Keratinocyte (primary cell): ENCODE results near the gene ZSCAN25.
"Not testable (repeated sequence)": the region's sequence is repeated elsewhere in the genome, so short reads cannot be mapped to it uniquely, and the experiment has no call there.

Experiments used
- EZH2 ChIP-seq: IDR thresholded peaks from one replicate; pipeline ENCODE4 v1.6.1; 2012; ENCODE audit warnings: inconsistent platforms, mild to moderate bottlenecking, low read length, moderate library complexity
- TF ChIP-seq, protein P1 (sequence below), 3 experiments: IDR thresholded peaks in 1 of 3; conservative IDR thresholded peaks in 1 of 3; optimal IDR thresholded peaks in 1 of 3; 2 replicates in 2 of 3; 3 replicates in 1 of 3; pipeline versions ENCODE3 to v1.5.1; 2011; ENCODE audit warnings: low read length in 3 of 3, mild to moderate bottlenecking in 3 of 3, moderate library complexity in 2 of 3, control low read depth in 1 of 3, inconsistent platforms in 1 of 3; ENCODE audit not compliant: insufficient read depth in 2 of 3; ENCODE audit errors: extremely low read depth in 1 of 3

GRCh38 chr7:99580778-99581332 is 35.9 kb upstream of the ZSCAN25 start:
- TF ChIP-seq, protein P1, sequence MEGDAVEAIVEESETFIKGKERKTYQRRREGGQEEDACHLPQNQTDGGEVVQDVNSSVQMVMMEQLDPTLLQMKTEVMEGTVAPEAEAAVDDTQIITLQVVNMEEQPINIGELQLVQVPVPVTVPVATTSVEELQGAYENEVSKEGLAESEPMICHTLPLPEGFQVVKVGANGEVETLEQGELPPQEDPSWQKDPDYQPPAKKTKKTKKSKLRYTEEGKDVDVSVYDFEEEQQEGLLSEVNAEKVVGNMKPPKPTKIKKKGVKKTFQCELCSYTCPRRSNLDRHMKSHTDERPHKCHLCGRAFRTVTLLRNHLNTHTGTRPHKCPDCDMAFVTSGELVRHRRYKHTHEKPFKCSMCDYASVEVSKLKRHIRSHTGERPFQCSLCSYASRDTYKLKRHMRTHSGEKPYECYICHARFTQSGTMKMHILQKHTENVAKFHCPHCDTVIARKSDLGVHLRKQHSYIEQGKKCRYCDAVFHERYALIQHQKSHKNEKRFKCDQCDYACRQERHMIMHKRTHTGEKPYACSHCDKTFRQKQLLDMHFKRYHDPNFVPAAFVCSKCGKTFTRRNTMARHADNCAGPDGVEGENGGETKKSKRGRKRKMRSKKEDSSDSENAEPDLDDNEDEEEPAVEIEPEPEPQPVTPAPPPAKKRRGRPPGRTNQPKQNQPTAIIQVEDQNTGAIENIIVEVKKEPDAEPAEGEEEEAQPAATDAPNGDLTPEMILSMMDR (optimal IDR thresholded peaks at IDR 0.05 in 1 of 3, IDR thresholded peaks at IDR 0.05 in 1 of 3, conservative IDR thresholded peaks at IDR 0.05 in 1 of 3; ENCODE audit: extremely low read depth in 1 of 3, insufficient read depth in 2 of 3, low read length in 3 of 3): not testable (repeated sequence)
- TF ChIP-seq EZH2: not testable (repeated sequence)
